Urinary bladder (tissue), 4 donors: ENCODE results near the gene TMEM273. TPM values are rescaled to one million over a fixed set of nuclear protein-coding genes. Genes with fewer than 3 reads are reported as not detected.

ENCODE experiments used
- DNase-seq: peaks from one replicate; pipeline ENCODE4 v3.0.0-alpha.2; 2015; ENCODE audit errors: extremely low spot score
- H3K27ac ChIP-seq: one replicate; pipeline ENCODE4 v1.5.1; 2013; ENCODE audit warnings: low read depth, mild to moderate bottlenecking, moderate library complexity
- H3K36me3 ChIP-seq: one replicate; pipeline ENCODE4 v1.6.1; 2013; ENCODE audit warnings: mild to moderate bottlenecking, moderate library complexity; ENCODE audit not compliant: insufficient read depth
- H3K4me1 ChIP-seq: one replicate; pipeline ENCODE4 v1.6.1; 2013; ENCODE audit warnings: mild to moderate bottlenecking, moderate library complexity; ENCODE audit not compliant: insufficient read depth
- H3K4me3 ChIP-seq: one replicate; pipeline ENCODE4 v1.5.1; 2013; ENCODE audit warnings: low read depth, low read length
- WGBS: extraction: QIAGEN DNeasy Blood & Tissue Kit; methylation state at CpG from one replicate; pipeline ENCODE4 v1.1.7; 2013; 5-methylcytosine and 5-hydroxymethylcytosine counted together
- polyA plus RNA-seq: library from polyadenylated mRNA; stranded (reverse); fragments of 200-250 nt; gene quantifications from one replicate; pipeline ENCODE4 v1.2.3, GENCODE V29; 2013
- total RNA-seq: library from RNA; depleted of rRNA; stranded (reverse); fragments of >200 nt; gene quantifications from one replicate; pipeline ENCODE4 v1.2.3, GENCODE V29; 2014
- donor health status: healthy with polysubstance abuse.
- donor health status: healthy.

Gene TMEM273
- total and polyA plus RNA-seq, 2 donors: 14.4 to 27.3 TPM

DNA sequence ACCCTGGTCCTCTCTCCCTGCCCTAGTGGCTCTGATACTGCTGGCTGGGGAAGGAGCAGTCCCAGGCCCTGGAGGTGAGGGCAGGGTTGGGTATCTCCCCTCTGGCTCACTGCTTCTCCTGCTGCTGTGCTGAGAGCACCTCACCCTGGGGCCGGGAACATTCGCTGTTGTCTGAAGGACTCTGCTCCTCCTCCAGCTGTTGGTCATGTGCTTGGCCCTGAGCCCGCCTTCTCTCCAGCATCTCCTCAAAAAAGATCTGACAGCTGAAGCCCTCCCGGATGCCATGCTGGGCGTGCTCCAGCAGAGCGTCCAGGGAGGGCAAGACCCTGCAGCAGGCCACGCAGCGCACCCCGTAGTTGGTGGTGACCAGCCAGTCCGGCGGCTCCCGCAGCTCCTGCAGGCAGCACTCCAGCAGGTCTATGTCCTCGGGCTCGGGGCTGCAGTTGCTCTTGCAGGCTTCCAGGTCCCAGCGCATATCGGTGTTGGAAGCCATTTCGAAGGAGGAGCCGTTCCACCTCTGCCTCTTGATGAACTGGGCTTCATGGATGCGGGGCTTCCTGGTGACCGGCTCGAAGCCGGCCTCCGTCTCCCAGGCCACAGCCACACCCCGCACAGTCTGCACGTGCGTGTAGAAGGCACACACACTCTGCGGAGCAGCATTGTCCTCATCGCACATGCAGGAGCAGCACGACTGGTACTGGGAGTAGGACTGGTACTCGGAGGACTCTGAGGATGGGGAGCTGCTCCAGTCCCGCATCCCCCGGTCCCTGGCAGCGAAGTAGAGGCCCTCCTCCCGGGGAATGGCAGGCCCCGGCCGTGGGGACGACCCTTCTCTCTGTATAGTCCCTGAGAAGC is 56.5 kb downstream of the TMEM273 start:
- 84% methylated on average over 37 of the region's 37 CpGs for WGBS

DNA sequence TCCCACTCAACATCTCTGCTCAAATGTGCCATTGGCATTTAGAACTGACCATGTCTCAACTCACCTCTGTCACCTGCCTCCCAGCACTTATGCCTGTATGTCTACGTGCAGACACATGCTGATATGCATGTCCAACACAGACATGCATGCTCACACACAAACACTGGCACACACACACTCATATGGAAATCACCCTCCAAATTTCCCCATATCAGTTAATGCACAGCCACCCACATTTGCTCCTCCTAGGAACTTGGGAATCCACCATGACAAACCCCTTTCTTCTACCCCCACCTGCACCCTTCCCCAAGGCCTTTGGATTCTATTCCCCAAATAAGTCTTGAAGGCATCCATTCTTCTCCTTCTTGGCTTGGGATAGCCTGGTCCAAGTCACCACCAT is 58.8 kb downstream of the TMEM273 start:
- DNase-seq: no peak
- Histone ChIP-seq H3K27ac (no peak overlapping the region), H3K4me1 (no peaks in the 10 kb centered on the region), H3K36me3 (no peaks in the 10 kb centered on the region), H3K4me3 (no peak overlapping the region)
- WGBS: 93% methylated on average over 1 of the region's 1 CpG

More for the DNA sequence above, 56.5 kb downstream of the TMEM273 start:
- no peak for DNase-seq
- H3K27ac ChIP-seq: no peak overlapping the region
- H3K4me3 ChIP-seq: no peak overlapping the region
- H3K4me1 ChIP-seq: no peaks in the 10 kb centered on the region
- no peaks in the 10 kb centered on the region for H3K36me3 ChIP-seq

DNA sequence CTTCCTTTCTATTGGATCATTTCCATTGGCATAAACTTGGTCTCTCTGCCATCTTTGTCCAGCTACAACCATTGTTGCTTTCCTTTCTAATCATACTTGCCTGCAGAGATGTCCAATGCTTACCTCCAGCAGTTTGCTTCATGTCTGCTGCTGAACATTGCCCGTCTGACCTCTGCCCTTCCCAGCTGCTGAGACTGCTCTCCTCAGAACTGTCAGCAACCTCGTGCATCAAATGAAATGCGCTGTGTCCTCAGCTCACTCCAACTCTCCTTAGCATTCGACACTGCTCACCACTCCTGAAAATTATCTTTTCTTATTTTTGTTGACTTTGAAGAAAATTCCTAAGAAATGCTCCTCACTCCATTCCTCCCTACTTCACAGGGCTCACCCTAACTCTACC is 59.3 kb downstream of the TMEM273 start:
- 84% methylated on average over 4 of the region's 4 CpGs for WGBS
- no peaks in the 10 kb centered on the region for H3K36me3 ChIP-seq
- no peak overlapping the region for H3K4me3 ChIP-seq
- no peaks in the 10 kb centered on the region for H3K4me1 ChIP-seq
- H3K27ac ChIP-seq: no peak overlapping the region
- DNase-seq: no peak

DNA sequence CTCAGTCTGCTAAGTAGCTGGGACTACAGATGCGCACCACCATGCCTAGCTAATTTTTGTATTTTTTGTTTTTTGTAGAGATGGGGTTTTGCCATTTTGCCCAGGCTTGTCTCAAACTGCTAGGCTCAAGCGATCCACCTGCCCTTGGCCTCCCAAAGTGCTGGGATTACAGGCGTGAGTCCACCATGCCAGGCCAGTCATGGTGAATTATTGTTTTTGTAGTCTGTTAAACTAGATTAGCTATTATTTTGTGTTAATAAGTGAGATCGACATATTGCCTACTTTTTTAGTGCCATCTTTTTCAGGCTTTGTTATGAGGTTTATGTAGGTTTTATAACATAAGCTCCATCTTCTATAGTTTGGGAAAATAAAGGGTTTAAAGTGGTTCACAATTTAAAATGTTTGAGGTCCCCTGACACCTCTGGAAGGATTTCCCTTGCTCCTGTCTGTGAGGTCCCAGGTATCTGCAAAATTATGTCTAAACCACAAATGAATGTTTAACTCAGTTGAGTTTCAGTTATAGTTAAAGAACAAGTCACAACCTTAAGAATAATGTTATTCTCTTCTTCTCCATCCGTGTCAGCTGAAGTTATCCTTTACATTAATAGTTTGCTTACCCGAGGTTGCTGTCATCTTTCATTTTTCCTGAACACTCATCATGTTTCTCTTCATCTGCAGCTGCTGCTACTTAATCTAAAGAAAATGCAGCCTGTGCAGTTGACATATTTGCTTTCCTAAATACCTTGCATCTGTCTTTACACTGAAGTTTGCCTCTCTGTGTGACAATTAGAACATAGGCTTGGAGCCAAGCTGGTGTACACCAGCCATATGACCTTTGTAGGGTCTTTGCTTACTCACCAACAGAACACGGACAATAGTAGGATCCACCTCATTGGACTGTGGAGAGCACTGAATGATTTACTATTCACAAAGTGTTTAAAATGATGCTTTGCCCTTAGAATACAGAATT is 63.9 kb downstream of the TMEM273 start:
- Histone ChIP-seq H3K27ac (no peak overlapping the region), H3K36me3 (no peaks in the 10 kb centered on the region), H3K4me1 (no peaks in the 10 kb centered on the region), H3K4me3 (no peak overlapping the region)
- no peak for DNase-seq
- WGBS: 86% methylated on average over 7 of the region's 7 CpGs

DNA sequence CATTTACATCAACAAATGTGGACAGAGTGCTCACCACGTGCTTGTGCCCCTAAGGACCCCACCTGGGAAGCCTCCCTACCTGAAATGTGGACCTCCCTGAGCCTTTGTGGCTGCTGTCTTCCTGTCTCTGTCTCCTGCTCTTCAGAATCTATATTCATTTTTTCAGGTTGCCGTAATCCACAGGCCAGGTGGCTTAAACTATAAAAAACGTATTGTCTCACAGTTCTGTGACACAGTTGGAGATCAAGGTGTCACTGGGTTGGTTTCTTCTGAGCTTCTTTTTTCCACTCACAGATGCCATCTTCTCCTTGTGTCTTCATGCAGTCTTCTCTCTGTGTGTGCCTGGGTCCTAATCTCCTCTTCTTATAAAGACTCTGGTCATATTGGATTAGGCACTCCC is 67.3 kb downstream of the TMEM273 start:
- no peak overlapping the region for H3K4me3 ChIP-seq
- H3K4me1 ChIP-seq: no peaks in the 10 kb centered on the region
- H3K36me3 ChIP-seq: no peaks in the 10 kb centered on the region
- 80% methylated on average over 3 of the region's 3 CpGs for WGBS
- DNase-seq: no peak
- H3K27ac ChIP-seq: no peak overlapping the region

DNA sequence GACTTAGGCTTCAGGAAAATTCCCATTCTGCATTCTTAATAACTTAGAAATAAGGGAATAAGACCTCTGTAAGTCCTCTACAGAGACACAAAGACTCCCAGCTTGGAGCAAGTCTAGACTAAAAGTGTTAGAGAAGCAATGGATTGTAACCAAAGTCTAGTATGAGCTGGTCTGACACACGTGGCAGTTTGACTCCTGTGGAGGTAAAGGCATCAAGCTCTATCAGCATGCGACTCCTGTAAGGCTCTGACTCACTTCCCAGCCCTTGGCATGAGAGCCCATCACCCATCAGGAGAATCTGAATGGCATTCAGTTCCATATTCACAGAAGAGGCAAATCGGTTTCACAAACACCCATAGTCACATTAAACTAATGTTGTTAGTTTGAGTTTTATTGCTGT is 68.4 kb downstream of the TMEM273 start:
- 56% methylated on average over 3 of the region's 3 CpGs for WGBS
- no peak overlapping the region for H3K27ac ChIP-seq
- H3K36me3 ChIP-seq: no peaks in the 10 kb centered on the region
- DNase-seq: no peak
- H3K4me3 ChIP-seq: no peak overlapping the region
- no peaks in the 10 kb centered on the region for H3K4me1 ChIP-seq

DNA sequence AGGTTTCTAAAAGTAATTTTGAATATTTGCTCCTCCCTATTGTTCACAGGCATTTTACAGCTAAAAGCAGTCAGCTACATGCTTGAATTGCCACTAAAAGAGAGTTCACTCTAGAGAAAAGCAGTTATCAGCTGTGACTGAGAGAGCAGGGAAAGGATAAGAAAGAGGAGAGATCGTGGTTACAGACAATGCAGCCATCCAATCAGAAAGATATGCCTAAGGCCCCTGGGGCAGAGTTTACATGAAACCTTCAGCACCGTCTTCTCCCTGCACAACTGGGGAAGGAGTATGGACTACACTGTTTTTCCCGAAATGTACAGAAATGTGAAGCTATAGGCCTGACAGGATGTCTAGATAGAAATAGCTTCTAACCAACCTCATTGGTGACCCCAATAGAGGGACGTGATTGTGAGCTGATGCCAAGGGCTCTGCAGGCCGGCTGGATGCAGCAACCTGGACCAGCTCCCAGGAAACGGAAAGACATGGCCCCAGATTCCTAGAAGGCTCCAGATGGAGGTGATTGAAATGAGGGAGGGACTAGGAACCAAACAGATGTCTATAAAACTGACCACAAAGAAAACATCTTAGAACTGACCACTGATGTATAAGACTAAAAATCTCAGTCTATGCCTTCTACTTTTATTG is 69.6 kb downstream of the TMEM273 start:
- H3K27ac ChIP-seq: no peak overlapping the region
- no peak for DNase-seq
- no peak overlapping the region for H3K4me3 ChIP-seq
- no peaks in the 10 kb centered on the region for H3K4me1 ChIP-seq
- H3K36me3 ChIP-seq: no peaks in the 10 kb centered on the region
- 54% methylated on average over 6 of the region's 6 CpGs for WGBS

DNA sequence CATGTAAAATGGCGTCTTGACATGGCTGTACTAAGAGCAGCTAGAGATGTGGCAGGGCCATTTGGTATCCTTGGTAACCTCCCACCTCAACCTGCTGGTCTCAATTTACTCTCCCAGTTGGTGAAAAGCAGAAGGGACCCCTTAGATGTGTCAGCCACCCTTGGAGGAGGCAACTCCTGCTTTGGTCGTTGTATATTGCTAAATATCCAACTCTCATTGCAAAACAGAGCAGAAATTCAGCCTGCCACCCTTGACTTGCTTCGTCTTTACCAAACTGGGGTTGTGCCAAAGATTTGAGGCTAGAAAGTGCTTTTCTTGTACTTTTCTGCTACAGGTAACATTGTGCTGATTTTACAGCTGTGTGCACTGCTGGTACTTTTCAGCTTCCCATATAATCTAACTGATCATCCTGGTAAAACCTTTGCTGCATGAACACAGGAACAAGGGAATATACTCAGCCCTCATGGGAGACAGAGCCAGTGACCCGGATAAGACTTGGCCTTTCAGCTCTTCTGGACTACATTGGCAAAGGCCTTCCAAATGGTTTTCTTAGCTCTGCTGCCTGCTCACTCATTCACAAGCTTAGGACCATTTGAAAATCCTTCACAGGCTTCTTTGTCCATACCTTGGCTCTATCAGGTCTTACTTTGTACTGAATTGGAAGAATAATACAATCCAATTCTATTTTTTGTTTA is 70.7 kb downstream of the TMEM273 start:
- Histone ChIP-seq H3K27ac (no peak overlapping the region), H3K4me3 (no peak overlapping the region), H3K4me1 (no peaks in the 10 kb centered on the region), H3K36me3 (no peaks in the 10 kb centered on the region)
- DNase-seq: no peak
- 81% methylated on average over 4 of the region's 4 CpGs for WGBS

DNA sequence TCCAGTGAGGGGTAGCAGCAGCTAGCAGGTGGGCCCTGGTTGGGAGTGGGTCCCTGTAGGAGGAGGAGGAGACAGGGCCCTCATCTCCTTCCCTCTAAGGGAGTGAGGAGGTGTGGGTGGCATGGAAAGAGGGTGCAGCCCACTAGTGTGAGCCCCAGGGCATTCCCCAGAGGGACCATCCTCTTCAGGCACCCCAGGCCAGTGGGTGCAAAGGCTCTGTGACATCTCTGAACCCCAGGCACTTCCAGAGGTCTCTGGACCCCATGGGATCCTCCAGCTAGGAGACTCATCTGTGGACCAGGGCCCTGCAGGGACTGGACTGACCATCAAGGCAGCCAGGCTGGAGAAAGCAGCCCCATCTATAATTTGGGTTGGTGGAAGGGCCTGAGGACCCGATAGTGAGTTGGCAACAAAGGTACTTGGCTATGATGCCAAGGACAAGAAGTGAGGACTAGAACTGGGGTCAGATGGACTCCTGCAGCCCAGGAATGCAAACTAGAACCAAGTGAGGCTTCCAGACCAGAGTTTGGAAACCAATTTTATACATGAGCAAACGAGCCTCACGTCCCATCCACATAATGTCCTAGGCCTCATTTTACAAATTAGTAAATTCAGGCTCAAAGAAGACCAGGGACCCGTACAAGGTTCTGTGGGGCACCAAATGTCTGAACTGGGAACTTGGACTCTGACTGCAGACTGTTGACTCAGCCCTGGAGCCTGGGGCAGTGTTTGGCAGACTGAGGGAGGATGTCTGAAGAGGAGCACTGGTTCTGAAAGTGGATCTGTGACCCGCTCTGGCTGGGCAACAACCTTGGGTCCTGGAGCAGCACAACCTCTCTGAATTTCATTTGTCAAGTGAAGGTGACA is 71.4 kb downstream of the TMEM273 start:
- Histone ChIP-seq H3K4me3 (no peak overlapping the region), H3K27ac (no peak overlapping the region), H3K4me1 (no peaks in the 10 kb centered on the region), H3K36me3 (no peaks in the 10 kb centered on the region)
- 88% methylated on average over 5 of the region's 5 CpGs for WGBS
- no peak for DNase-seq

DNA sequence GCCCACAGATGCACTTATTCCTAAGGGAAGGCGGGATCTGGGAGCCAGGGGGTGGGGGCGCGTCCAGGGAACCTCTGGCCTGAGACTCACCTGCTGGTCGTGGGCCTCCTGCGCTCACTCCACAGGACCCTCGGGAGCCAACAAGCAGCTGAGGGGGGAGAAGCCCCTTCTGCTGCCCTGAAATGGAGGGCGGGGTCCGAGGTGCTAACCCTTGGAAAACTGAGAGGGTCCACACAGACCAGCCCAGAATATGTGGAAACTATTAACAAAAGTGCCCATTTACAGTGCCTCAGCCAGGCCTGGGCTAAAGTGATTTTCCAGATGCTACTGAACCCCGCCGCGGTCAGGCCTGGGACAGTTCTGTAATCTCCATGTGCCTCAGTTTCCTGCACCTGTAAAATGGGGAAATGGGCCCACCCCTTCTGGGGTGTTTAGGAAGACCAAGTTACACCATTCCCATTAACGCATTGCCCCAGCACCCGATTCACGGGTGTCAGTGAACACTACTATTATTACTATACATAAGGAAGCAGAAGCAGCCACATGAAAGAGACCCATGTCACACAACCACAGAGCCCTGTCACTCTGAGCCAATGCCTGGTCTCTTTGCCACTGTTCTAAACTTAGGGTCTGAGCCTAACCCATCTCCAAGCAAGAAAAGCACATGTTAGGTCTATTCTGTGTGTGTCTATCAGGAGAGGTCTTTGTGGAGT is 72.2 kb downstream of the TMEM273 start:
- Histone ChIP-seq H3K4me3 (peak overlapping the region; percentile 70), H3K36me3 (no peaks in the 10 kb centered on the region), H3K27ac (no peak overlapping the region), H3K4me1 (no peaks in the 10 kb centered on the region)
- WGBS: 82% methylated on average over 14 of the region's 14 CpGs
- DNase-seq: no peak

DNA sequence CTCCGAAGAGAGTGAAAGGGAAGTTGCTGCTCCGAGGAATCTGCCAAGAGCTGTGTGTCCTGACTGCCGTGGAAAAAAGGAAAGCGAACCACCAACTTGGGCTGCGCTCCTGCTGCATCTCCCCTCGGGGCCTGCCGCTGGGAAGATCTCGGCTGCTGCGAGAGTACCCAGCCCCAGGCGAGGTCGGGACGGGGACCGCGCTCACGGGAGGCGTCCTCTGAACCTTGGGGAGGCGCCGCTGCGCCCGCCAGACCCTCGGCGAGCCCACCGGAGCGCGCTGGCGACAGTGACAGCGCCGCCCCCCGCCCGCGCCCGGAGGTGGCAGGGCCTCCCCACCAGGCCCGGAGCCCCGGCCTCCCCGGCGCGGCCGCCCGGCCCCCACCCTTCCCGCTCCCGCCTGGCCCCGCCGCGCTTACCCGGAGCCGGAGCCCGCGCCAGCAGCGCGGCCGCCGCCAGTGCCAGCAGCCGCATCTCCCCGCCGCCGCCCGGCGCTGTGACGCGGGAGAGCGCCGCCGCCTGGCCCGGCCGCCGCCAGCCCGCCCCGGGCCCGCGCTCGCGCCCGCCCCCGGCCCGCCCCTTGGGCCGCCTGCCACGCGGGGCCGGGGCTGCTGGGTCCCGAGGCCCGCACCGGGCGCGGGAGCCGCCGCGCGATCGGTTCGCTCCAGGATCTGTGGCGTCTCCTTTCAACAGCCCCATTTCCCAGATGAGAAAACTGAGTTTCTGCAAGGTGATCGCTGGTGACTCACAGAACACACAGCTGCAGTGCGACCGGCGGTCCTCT is 73.0 kb downstream of the TMEM273 start, which contains the start of gene VSTM4:
Gene VSTM4 (minus strand): TSS at position 508 of the 781 bp plus-strand sequence. CDS start 37 bp downstream, at position 471.
- Histone ChIP-seq H3K4me1 (no peaks in the 10 kb centered on the region), H3K27ac (peak within 1 kb of the TSS; percentile 77), H3K36me3 (no peaks in the 10 kb centered on the region), H3K4me3 (peak within 1 kb of the TSS; percentile 70)
- no peak for DNase-seq
- under 1% methylated on average over 95 of the region's 95 CpGs for WGBS
